Colonic mucosa (tissue), 4 donors: ENCODE measurements around the gene ELOVL2. TPM values are rescaled to one million over a fixed set of nuclear protein-coding genes. Genes with fewer than 3 reads are reported as not detected.
"Not testable (repeated sequence)": the region's sequence is repeated elsewhere in the genome, so short reads cannot be mapped to it uniquely, and the experiment has no call there.

Experiments
- DNase-seq: peaks from one replicate; pipeline ENCODE4 v3.0.0-alpha.2; 2020
- H3K27ac ChIP-seq: fragments of 200-600 bp; one replicate; pipeline ENCODE4 v1.8.0; 2021
- H3K27me3 ChIP-seq: fragments of 200-600 bp; one replicate; pipeline ENCODE4 v1.8.0; 2021
- H3K36me3 ChIP-seq: fragments of 200-600 bp; one replicate; pipeline ENCODE4 v1.8.0; 2021
- H3K4me1 ChIP-seq: fragments of 200-600 bp; one replicate; pipeline ENCODE4 v1.8.0; 2021; ENCODE audit warnings: mild to moderate bottlenecking
- H3K4me3 ChIP-seq: fragments of 200-600 bp; one replicate; pipeline ENCODE4 v1.8.0; 2021
- H3K9ac ChIP-seq, 2 donors: one replicate each; pipeline ENCODE4 v1.7.0; 2013; ENCODE audit warnings: control low read depth in 2 of 2, low read depth in 2 of 2, low read length in 2 of 2
- H3K9me3 ChIP-seq: fragments of 200-600 bp; one replicate; pipeline ENCODE4 v1.8.0; 2021
- intact Hi-C: fragments of 100-400 bp; cut with DNase I; formaldehyde crosslinking; loops from one replicate; pipeline ENCODE4 v1.14.1; 2022
- total RNA-seq, 2 donors: library from RNA; stranded (reverse); fragmentation: NEBNext Ultra II Directional in 1 of 2; extraction: Animal tissue kit (Norgen Biotek cat#: 25700) in 1 of 2; gene quantifications; one replicate each; pipeline ENCODE4 v1.2.1, GENCODE V29; 2021
- TF ChIP-seq, protein P1 (sequence below): fragments of 200-600 bp; IDR thresholded peaks from one replicate; pipeline ENCODE4 v1.8.0; 2022; ENCODE audit warnings: antibody characterized with exemption, mild to moderate bottlenecking
- donor health status: healthy.
- donor health status: DM: no; HTN: no; CAD: no.
- donor health status: DM: no; HTN: no; CAD: no.

ELOVL2 gene
- total RNA-seq, 2 donors from 2014 or later: 0.05 to 0.11 TPM

DNA sequence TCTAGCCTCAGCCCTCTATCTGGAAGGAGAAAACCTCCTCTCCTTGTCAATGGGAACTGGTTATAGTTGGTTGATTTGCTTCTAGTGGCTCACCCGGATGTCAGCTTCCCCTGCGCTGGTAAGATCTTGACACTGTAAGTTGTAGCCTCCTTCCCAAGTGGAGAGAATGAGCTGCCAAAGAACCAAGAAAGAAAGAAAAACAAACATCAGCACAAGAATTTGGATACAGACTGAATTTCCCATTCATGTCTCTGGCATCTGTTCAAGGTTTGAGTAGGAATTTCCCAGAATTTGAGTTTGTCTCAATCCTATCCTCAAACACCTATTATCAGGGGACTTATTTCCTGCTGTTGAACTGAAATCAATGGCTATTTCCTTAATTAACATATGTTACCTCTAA lies 44.1 kb downstream of the ELOVL2 start:
- Histone ChIP-seq H3K9ac (no peak overlapping the region), H3K4me3 (no peak overlapping the region), H3K36me3 (no peaks in the 10 kb centered on the region), H3K4me1 (no peaks in the 10 kb centered on the region), H3K27ac (no peak overlapping the region), H3K27me3 (no peaks in the 10 kb centered on the region), H3K9me3 (no peaks in the 10 kb centered on the region)
- no peak for DNase-seq
- intact Hi-C loops: no loop called here
- TF ChIP-seq, protein P1, sequence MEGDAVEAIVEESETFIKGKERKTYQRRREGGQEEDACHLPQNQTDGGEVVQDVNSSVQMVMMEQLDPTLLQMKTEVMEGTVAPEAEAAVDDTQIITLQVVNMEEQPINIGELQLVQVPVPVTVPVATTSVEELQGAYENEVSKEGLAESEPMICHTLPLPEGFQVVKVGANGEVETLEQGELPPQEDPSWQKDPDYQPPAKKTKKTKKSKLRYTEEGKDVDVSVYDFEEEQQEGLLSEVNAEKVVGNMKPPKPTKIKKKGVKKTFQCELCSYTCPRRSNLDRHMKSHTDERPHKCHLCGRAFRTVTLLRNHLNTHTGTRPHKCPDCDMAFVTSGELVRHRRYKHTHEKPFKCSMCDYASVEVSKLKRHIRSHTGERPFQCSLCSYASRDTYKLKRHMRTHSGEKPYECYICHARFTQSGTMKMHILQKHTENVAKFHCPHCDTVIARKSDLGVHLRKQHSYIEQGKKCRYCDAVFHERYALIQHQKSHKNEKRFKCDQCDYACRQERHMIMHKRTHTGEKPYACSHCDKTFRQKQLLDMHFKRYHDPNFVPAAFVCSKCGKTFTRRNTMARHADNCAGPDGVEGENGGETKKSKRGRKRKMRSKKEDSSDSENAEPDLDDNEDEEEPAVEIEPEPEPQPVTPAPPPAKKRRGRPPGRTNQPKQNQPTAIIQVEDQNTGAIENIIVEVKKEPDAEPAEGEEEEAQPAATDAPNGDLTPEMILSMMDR: no peak

DNA sequence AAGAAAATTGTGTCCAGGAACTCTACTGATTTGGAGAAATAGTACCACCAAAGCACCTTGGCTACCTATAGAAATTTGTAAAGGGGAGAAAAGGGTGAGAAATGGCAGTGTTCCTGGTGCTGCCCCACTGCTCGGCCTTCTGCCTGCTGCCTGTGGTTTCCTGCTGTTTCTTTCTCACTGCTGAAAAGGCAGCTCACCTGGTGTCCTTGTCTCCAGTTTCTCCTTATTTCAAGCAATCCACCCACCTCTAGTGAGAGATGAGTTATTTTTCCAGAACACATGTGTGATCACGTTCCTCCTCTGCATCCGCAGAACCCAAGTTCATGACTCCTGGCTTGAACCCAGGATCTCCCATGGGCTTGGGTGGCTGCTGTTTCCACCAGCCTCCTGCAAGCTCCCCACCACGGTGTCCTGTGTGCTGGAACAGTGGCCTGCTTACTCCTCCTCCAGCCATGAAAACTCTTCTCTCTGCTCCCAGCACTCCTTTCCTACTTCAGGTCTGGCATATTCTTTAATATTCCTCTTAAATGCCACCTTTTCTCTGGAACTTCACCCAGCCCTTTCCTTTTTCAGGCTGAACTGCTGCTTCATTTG lies 48.9 kb downstream of the ELOVL2 start:
- H3K4me1 ChIP-seq: no peaks in the 10 kb centered on the region
- H3K9me3 ChIP-seq: no peaks in the 10 kb centered on the region
- H3K4me3 ChIP-seq: no peak overlapping the region
- TF ChIP-seq, protein P1: no peak
- no peaks in the 10 kb centered on the region for H3K27me3 ChIP-seq
- H3K36me3 ChIP-seq: no peaks in the 10 kb centered on the region
- H3K27ac ChIP-seq: no peak overlapping the region
- H3K9ac ChIP-seq: no peak overlapping the region
- DNase-seq: no peak
- intact Hi-C loops: no loop called here

DNA sequence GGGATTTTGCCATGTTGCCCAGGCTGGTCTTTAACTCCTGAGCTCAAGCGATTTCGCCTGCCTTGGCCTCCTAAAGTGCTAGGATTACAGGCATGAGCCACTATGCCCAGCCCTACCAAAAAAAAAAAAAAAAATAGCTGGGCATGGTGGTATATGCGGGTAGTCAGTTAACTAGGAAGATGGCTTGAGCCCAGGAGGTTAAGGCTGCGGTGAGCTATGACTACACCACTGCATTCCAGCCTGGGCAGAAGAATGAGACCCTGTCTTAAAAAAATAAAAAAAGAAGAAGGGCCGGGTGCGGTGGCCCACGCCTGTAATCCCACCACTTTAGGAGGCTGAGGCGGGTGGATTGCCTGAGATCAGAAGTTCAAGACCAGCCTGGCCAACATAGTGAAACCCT lies 50.2 kb downstream of the ELOVL2 start:
- no peaks in the 10 kb centered on the region for H3K27me3 ChIP-seq
- H3K4me1 ChIP-seq: no peaks in the 10 kb centered on the region
- no peak for DNase-seq
- H3K27ac ChIP-seq: no peak overlapping the region
- H3K9ac ChIP-seq: no peak overlapping the region
- H3K4me3 ChIP-seq: no peak overlapping the region
- H3K36me3 ChIP-seq: no peaks in the 10 kb centered on the region
- intact Hi-C loops: no loop called here
- no peaks in the 10 kb centered on the region for H3K9me3 ChIP-seq
- TF ChIP-seq, protein P1: no peak

DNA sequence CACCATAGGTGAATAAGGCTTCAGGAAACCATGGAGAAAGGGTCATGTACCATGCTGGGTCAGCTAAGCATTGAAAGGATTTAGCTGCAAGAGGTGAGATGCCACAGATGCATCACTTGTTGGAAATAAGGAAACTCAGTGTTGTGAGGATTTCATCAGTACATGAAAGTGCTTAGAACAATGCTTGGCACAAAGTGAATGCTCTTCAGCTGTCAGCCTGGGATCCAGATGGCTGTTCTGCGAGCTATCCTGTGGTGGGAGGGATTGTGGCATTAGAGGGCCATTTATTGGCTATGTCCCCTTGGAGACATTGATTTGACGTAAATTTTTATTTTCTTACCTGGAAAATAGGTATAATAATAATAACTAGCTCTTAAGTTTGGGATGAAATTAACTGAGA lies 53.0 kb downstream of the ELOVL2 start:
- Histone ChIP-seq H3K9ac (no peak overlapping the region), H3K9me3 (no peaks in the 10 kb centered on the region), H3K4me3 (no peak overlapping the region), H3K36me3 (no peaks in the 10 kb centered on the region), H3K27me3 (no peaks in the 10 kb centered on the region), H3K4me1 (no peaks in the 10 kb centered on the region), H3K27ac (no peak overlapping the region)
- no peak for DNase-seq
- intact Hi-C loops: no loop called here
- TF ChIP-seq, protein P1: no peak

DNA sequence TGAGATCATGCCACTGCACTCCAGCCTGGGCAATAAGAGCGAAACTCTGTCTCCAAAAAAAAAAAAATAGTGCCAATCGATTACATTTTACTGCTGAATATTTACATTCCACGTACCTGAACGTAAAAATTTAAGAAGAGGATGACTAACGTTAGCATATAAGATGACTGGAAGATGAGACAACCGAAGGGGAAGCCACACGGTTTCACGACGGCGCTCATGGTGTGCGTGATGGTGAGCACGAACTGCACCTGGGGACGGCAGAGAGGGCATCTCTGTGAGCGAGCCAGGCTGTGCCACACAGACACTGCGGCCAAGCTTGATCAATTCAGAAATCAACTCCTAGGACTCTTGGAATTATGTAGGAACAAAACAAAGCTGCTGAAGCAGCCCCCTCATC lies 54.5 kb downstream of the ELOVL2 start:
- Histone ChIP-seq H3K36me3 (no peaks in the 10 kb centered on the region), H3K4me3 (no peak overlapping the region), H3K9me3 (no peaks in the 10 kb centered on the region), H3K27ac (no peak overlapping the region), H3K27me3 (no peaks in the 10 kb centered on the region), H3K9ac (no peak overlapping the region), H3K4me1 (no peaks in the 10 kb centered on the region)
- no peak for DNase-seq
- TF ChIP-seq, protein P1: no peak
- intact Hi-C loops: no loop called here

DNA sequence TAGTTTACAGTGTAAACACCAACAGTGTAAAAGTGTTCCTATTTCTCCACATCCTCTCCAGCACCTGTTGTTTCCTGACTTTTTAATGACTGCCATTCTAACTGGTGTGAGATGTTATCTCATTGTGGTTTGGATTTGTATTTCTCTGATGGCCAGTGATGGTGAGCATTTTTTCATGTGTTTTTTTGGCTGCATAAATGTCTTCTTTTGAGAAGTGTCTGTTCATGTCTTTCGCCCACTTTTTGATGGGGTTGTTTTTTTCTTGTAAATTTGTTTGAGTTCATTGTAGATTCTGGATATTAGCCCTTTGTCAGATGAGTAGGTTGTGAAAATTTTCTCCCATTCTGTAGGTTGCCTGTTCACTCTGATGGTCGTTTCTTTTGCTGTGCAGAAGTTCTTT lies 59.1 kb downstream of the ELOVL2 start:
- H3K27ac ChIP-seq, H3K27me3 ChIP-seq, H3K36me3 ChIP-seq, H3K9me3 ChIP-seq, intact Hi-C loops, H3K4me3 ChIP-seq, DNase-seq, H3K9ac ChIP-seq, H3K4me1 ChIP-seq: not testable (repeated sequence)
